H1 (cell line): ENCODE measurements around the gene TPSAB1. TPM values are rescaled to one million over a fixed set of nuclear protein-coding genes. Genes with fewer than 3 reads are reported as not detected.

Source experiments
- CTCF ChIA-PET: fragments of 300-600 bp; sonication (Branson Sonifier 250); formaldehyde crosslinking; loops from one replicate; lab custom pipeline; 2021; ENCODE audit not compliant: partially characterized antibody; lab: Charles Lee
- POLR2A ChIA-PET: fragments of 300-600 bp; sonication (Branson Sonifier 250); formaldehyde crosslinking; loops from one replicate; lab custom pipeline; 2021; ENCODE audit warnings: inconsistent platforms; ENCODE audit not compliant: partially characterized antibody; lab: Charles Lee
- DNase-seq, 2 experiments: peaks; one replicate each; pipeline versions ENCODE4 v3.0.0 to v3.0.0-alpha.2; 2010 to 2022; ENCODE audit warnings: low spot score in 2 of 2, low read depth in 1 of 2, mixed read lengths in 1 of 2
- FAIRE-seq: peaks from 2 replicates; lab custom pipeline; 2011; peaks lifted over from hg19 to GRCh38; lab: Jason Lieb, UNC
- H2AFZ ChIP-seq: 2 replicates; pipeline ENCODE4 v1.8.1; 2012; ENCODE audit warnings: low read length, inconsistent platforms
- H2AK5ac ChIP-seq: 2 replicates; pipeline ENCODE4 v1.6.1; 2013; ENCODE audit warnings: low read depth, low read length
- H2BK120ac ChIP-seq: replicated peaks from 2 replicates; pipeline ENCODE3; 2013; ENCODE audit warnings: low read depth, low read length, inconsistent platforms
- H2BK12ac ChIP-seq: 2 replicates; pipeline ENCODE4 v1.6.1; 2013; ENCODE audit warnings: low read depth, low read length
- H2BK15ac ChIP-seq: 2 replicates; pipeline ENCODE4 v1.6.1; 2013; ENCODE audit warnings: low read length
- H2BK20ac ChIP-seq: 2 replicates; pipeline ENCODE4 v1.6.1; 2013; ENCODE audit warnings: low read length
- H2BK5ac ChIP-seq: 2 replicates; pipeline ENCODE4 v1.6.1; 2013; ENCODE audit warnings: low read depth, low read length
- H3K14ac ChIP-seq: 2 replicates; pipeline ENCODE4 v1.6.1; 2013; ENCODE audit warnings: inconsistent platforms; ENCODE audit not compliant: insufficient read length
- H3K18ac ChIP-seq: 2 replicates; pipeline ENCODE4 v1.6.1; 2013; ENCODE audit warnings: low read length; ENCODE audit errors: extremely low read depth
- H3K23ac ChIP-seq: 2 replicates; pipeline ENCODE4 v1.6.1; 2013; ENCODE audit warnings: inconsistent platforms; ENCODE audit not compliant: insufficient read length
- H3K23me2 ChIP-seq: 2 replicates; pipeline ENCODE4 v1.6.1; 2013; ENCODE audit warnings: low read depth, low read length
- H3K27ac ChIP-seq: 2 replicates; pipeline ENCODE4 v1.6.1; 2011; ENCODE audit warnings: low read depth, low read length, inconsistent platforms
- H3K27me3 ChIP-seq, 4 experiments: replicated peaks in 1 of 4; 1 replicate in 1 of 4; 2 replicates in 3 of 4; pipeline versions ENCODE4 v1.6.1 to v1.8.1; 2011 to 2013; ENCODE audit warnings: low read length in 3 of 4, mild to moderate bottlenecking in 3 of 4, inconsistent platforms in 2 of 4, mixed read lengths in 2 of 4, moderate library complexity in 1 of 4; ENCODE audit not compliant: control insufficient read depth in 3 of 4, insufficient read depth in 3 of 4; ENCODE audit errors: extremely low read depth in 1 of 4
- H3K36me3 ChIP-seq, 4 experiments: 2 replicates each; pipeline versions ENCODE4 v1.6.1 to v1.8.1; 2011 to 2013; ENCODE audit warnings: mild to moderate bottlenecking in 4 of 4, low read length in 3 of 4, moderate library complexity in 2 of 4, control low read depth in 1 of 4, inconsistent platforms in 1 of 4; ENCODE audit not compliant: insufficient read depth in 4 of 4, control insufficient read depth in 2 of 4
- H3K4ac ChIP-seq: replicated peaks from 2 replicates; pipeline ENCODE3; 2013; ENCODE audit warnings: low read length, low read depth, mixed read lengths, inconsistent platforms; ENCODE audit not compliant: insufficient read length
- H3K4me1 ChIP-seq, 4 experiments: replicated peaks in 1 of 4; 1 replicate in 1 of 4; 2 replicates in 3 of 4; pipeline versions ENCODE4 v1.6.1 to v1.8.1; 2011 to 2013; ENCODE audit warnings: low read length in 3 of 4, inconsistent platforms in 2 of 4, mixed read lengths in 1 of 4; ENCODE audit not compliant: insufficient read depth in 4 of 4, control insufficient read depth in 3 of 4
- H3K4me2 ChIP-seq, 2 experiments: 2 replicates each; pipeline versions ENCODE4 v1.6.1 to v1.8.1; 2011 to 2013; ENCODE audit warnings: low read depth in 2 of 2, low read length in 2 of 2, control low read depth in 1 of 2, inconsistent platforms in 1 of 2, mild to moderate bottlenecking in 1 of 2; ENCODE audit not compliant: insufficient read depth in 1 of 2
- H3K4me3 ChIP-seq, 4 experiments: fragments of 200-600, 300-600 bp in 1 of 4; sonication (generic), shearing (Covaris generic), sonication (Bioruptor Twin) in 1 of 4; 2 replicates each; pipeline versions ENCODE4 v1.5.1 to v1.8.1; 2011 to 2016; ENCODE audit warnings: low read length in 4 of 4, low read depth in 3 of 4, control low read depth in 2 of 4, inconsistent platforms in 2 of 4, mild to moderate bottlenecking in 2 of 4, mixed read lengths in 1 of 4, moderate library complexity in 1 of 4; ENCODE audit not compliant: insufficient read depth in 2 of 4; ENCODE audit errors: extremely low read depth in 1 of 4
- H3K56ac ChIP-seq: replicated peaks from 2 replicates; pipeline ENCODE3; 2013; ENCODE audit warnings: low read depth, mild to moderate bottlenecking, mixed read lengths, low read length, inconsistent platforms; ENCODE audit not compliant: insufficient read length
- H3K79me1 ChIP-seq: 2 replicates; pipeline ENCODE4 v1.6.1; 2013; ENCODE audit warnings: low read depth, low read length, control low read depth
- H3K79me2 ChIP-seq, 2 experiments: 2 replicates each; pipeline versions ENCODE4 v1.6.1 to v1.8.1; 2012 to 2013; ENCODE audit warnings: low read length in 2 of 2, mild to moderate bottlenecking in 2 of 2, inconsistent platforms in 1 of 2; ENCODE audit not compliant: insufficient read depth in 2 of 2, control insufficient read depth in 1 of 2
- H3K9ac ChIP-seq, 4 experiments: replicated peaks in 1 of 4; 1 replicate in 1 of 4; 2 replicates in 3 of 4; pipeline versions ENCODE4 v1.6.1 to v1.8.1; 2011 to 2013; ENCODE audit warnings: low read depth in 3 of 4, low read length in 3 of 4, control low read depth in 2 of 4, mild to moderate bottlenecking in 2 of 4, moderate library complexity in 2 of 4, inconsistent platforms in 1 of 4; ENCODE audit errors: extremely low read depth in 1 of 4
- H3K9me3 ChIP-seq, 2 experiments: 2 replicates each; pipeline versions ENCODE4 v1.6.1 to v1.8.1; 2012 to 2013; ENCODE audit warnings: mild to moderate bottlenecking in 2 of 2, moderate library complexity in 2 of 2, control low read depth in 1 of 2, inconsistent platforms in 1 of 2, low read depth in 1 of 2, low read length in 1 of 2, mixed read lengths in 1 of 2; ENCODE audit not compliant: insufficient read depth in 2 of 2
- H4K20me1 ChIP-seq, 2 experiments: replicated peaks in 1 of 2; 2 replicates each; pipeline versions ENCODE3 to v1.8.1; 2011 to 2013; ENCODE audit warnings: inconsistent platforms in 2 of 2, low read length in 2 of 2, mild to moderate bottlenecking in 1 of 2; ENCODE audit not compliant: insufficient read depth in 2 of 2, control insufficient read depth in 1 of 2
- H4K5ac ChIP-seq: 2 replicates; pipeline ENCODE4 v1.6.1; 2013; ENCODE audit warnings: low read length, low read depth, mixed read lengths, inconsistent platforms; ENCODE audit not compliant: insufficient read length
- H4K8ac ChIP-seq: 2 replicates; pipeline ENCODE4 v1.8.0; 2013; ENCODE audit warnings: mild to moderate bottlenecking, moderate library complexity, low read length, inconsistent platforms; ENCODE audit not compliant: insufficient read depth; ENCODE audit errors: extremely low read depth
- H4K91ac ChIP-seq: replicated peaks from 2 replicates; pipeline ENCODE3; 2013; ENCODE audit warnings: low read length, mixed read lengths, inconsistent platforms; ENCODE audit not compliant: insufficient read length
- CHD2 ChIP-seq: IDR thresholded peaks from 2 replicates; pipeline ENCODE4 v1.6.1; 2012; ENCODE audit warnings: low read length, improper control_type of control experiment
- WGBS, 2 experiments: shearing (Covaris generic) in 1 of 2; methylation state at CpG; one replicate each; pipeline versions ENCODE4 v1.1.6 to v1.1.7; 2013 to 2015; ENCODE audit warnings: low lambda C conversion rate in 2 of 2, mixed read lengths in 2 of 2, inconsistent platforms in 1 of 2, low coverage in 1 of 2, missing lambda C conversion rate in 1 of 2; ENCODE audit not compliant: insufficient replicate concordance in 2 of 2, insufficient coverage in 1 of 2, insufficient read length in 1 of 2; ENCODE audit errors: extremely low coverage in 1 of 2, missing lambda C conversion rate in 1 of 2; 5-methylcytosine and 5-hydroxymethylcytosine counted together
- polyA plus RNA-seq, 7 experiments: library from polyadenylated mRNA; depleted of rRNA in 3 of 7; stranded (reverse) in 5 of 7; unstranded in 2 of 7; fragments of >200 nt in 5 of 7; fragments of 200-250 nt in 2 of 7; gene quantifications; 1 replicate in 5 of 7; 2 replicates in 1 of 7; 4 replicates in 1 of 7; pipeline versions ENCODE4 v1.2.1 to v1.2.3, GENCODE V29; 2011 to 2013; ENCODE audit warnings: missing spikeins in 2 of 7, mixed read lengths in 2 of 7
- total RNA-seq: library from RNA; stranded (reverse); fragmentation: NEBNext Ultra II Directional; extraction: Animal tissue kit (Norgen Biotek cat#: 25700); gene quantifications from 2 replicates; pipeline ENCODE4 v1.2.1, GENCODE V29; 2021
- TF ChIP-seq, protein P1 (sequence below), 3 experiments: IDR thresholded peaks; 1 replicate in 2 of 3; 2 replicates in 1 of 3; pipeline versions ENCODE4 v1.5.1 to v1.6.1; 2011; ENCODE audit warnings: low read length in 3 of 3, mild to moderate bottlenecking in 3 of 3, inconsistent platforms in 2 of 3, low read depth in 1 of 3, moderate library complexity in 1 of 3; ENCODE audit not compliant: insufficient read depth in 1 of 3; ENCODE audit errors: control extremely low read depth in 1 of 3

Gene TPSAB1
- total and polyA plus RNA-seq, 2 of the 8 experiments (the other 6 are each of a cell fraction or from before 2014, with no cell fraction given), result 0.09 TPM; not detected in 1

DNA sequence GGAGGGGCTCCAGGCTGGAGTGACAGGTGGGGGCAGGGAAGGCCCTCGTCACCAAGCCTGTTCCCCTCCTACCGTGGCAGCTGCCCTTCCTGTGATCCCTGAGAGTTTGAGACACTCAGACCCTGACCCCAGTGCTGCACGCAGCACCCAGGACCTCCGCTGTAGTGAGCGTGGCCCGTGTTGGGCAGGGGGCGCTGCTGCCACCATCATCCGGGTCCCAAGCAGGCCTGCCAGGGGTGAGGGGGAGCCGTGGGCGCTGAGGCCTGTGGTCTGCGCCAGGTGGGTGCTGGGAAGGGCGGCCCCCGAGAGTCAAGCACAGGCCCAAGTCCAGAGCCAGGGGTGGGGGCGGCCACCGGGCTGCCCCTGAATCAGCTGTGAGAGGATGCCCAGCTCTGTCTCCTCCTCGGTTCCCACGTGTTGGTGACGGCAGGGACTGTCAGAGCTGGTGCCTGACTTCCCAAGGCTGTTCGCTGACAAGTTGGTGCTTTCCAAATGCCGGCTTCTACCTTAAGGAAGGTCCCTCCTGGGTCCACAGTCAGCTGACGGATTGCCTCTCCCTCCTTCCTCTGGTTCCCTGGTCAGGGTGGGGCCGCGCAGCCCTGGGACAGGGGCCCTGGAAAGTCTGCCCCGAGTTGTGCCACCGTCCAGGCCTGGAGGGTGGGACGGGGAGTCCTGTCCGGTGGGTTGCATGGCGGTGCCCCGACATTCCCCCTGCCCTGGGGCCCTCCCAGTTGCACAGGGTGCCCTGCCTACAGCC lies 46.5 kb upstream of the TPSAB1 start:
- H3K23ac ChIP-seq, result no peak overlapping the region
- no peaks in the 10 kb centered on the region for H3K27me3 ChIP-seq
- ChIA-PET CTCF (interaction anchor here (0.9 to 2.3 kb wide), 25 partner anchors 9 to 390 kb away, joined by 3 to 12 read pairs (median 4); no protein-coding TSS in a partner anchor), POLR2A (interaction anchor here (1.1 kb wide), 1 partner anchor 91 kb away, joined by 3 read pairs; no protein-coding TSS in a partner anchor)
- no peak for FAIRE-seq
- no peaks in the 10 kb centered on the region; the same call in 1 of the 2 replicates for H3K79me1 ChIP-seq
- H2BK15ac ChIP-seq, result no peak overlapping the region
- no peak overlapping the region for H3K27ac ChIP-seq
- H3K14ac ChIP-seq, result no peak overlapping the region
- TF ChIP-seq, protein P1, sequence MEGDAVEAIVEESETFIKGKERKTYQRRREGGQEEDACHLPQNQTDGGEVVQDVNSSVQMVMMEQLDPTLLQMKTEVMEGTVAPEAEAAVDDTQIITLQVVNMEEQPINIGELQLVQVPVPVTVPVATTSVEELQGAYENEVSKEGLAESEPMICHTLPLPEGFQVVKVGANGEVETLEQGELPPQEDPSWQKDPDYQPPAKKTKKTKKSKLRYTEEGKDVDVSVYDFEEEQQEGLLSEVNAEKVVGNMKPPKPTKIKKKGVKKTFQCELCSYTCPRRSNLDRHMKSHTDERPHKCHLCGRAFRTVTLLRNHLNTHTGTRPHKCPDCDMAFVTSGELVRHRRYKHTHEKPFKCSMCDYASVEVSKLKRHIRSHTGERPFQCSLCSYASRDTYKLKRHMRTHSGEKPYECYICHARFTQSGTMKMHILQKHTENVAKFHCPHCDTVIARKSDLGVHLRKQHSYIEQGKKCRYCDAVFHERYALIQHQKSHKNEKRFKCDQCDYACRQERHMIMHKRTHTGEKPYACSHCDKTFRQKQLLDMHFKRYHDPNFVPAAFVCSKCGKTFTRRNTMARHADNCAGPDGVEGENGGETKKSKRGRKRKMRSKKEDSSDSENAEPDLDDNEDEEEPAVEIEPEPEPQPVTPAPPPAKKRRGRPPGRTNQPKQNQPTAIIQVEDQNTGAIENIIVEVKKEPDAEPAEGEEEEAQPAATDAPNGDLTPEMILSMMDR (IDR thresholded peaks at IDR 0.05; ENCODE audit: control extremely low read depth in 1 of 3, insufficient read depth in 1 of 3, low read depth in 1 of 3, low read length in 3 of 3), result peak; percentile 14 to 54 (median 38); a peak in 2 of 4 replicates
- no peak for TF ChIP-seq CHD2
- WGBS, 2 experiments, result 86% methylated on average over 28 of the region's 29 CpGs; no CpG with 5 or more reads in 1 of the 2 experiments
- no peak overlapping the region for H3K18ac ChIP-seq
- H3K9me3 ChIP-seq, result no peaks in the 10 kb centered on the region
- no peak overlapping the region for H4K5ac ChIP-seq
- H3K79me2 ChIP-seq, result no peaks in the 10 kb centered on the region
- H3K36me3 ChIP-seq, result no peaks in the 10 kb centered on the region
- H2AK5ac ChIP-seq, result no peak overlapping the region
- H2BK5ac ChIP-seq, result no peak overlapping the region
- H4K20me1 ChIP-seq, result peaks cover 14 to 40% of the 10 kb centered on the region in 2 experiments
- no peak overlapping the region for H3K56ac ChIP-seq
- H3K4me1 ChIP-seq, result peaks cover 0 to 9% (median 2%) of the 10 kb centered on the region in 4 experiments; a peak in 4 of 7 replicates
- H3K4ac ChIP-seq, result no peak overlapping the region
- H3K23me2 ChIP-seq, result no peaks in the 10 kb centered on the region
- peak in 1 of 2 experiments; percentile 61 for DNase-seq
- H3K4me3 ChIP-seq, result no peak overlapping the region
- no peak overlapping the region for H2BK120ac ChIP-seq
- no peak overlapping the region for H4K8ac ChIP-seq
- no peak overlapping the region for H2BK20ac ChIP-seq
- no peak overlapping the region for H3K9ac ChIP-seq
- no peak overlapping the region for H2BK12ac ChIP-seq
- H4K91ac ChIP-seq, result no peak overlapping the region
- no peak overlapping the region for H3K4me2 ChIP-seq
- H2AFZ ChIP-seq, result no peak overlapping the region
